ENCODE data around the gene DCUN1D2.

Gene DCUN1D2

GRCh38 chr13:113490496-113491417 lies at the start of gene DCUN1D2:
Gene DCUN1D2, minus strand, starts transcription at chr13:113490711. Its CDS starts 42 bp downstream, at chr13:113490669.
- TF ChIP-seq CTCF (conservative IDR thresholded peaks at IDR 0.05) (no peak), ZFX (IDR thresholded peaks at IDR 0.05) (peak; percentile 62)
- H3K27ac ChIP-seq, result peak within 1 kb of the TSS; percentile 85

DNA sequence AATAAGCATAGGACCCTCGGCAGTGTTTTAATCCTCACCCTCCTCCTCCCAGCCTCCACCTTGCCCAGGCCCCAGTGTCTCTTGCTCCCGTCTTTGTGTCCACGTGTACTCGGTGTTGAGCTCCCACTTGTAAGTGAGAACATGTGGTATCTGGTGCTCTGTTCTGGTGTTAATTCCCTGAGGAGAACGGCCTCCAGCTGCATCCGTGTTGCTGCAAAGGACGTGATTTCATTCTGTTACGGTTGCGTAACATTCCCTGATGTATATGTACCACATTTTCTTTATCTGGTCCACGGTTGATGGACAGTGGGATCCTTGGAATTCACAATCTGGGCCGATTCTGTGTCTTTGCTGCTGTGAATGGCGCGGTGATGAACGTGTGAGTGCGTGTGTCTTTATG lies 49.3 kb upstream of the DCUN1D2 start:
- TF ChIP-seq ZFX (IDR thresholded peaks at IDR 0.05), result no peak
- no peak for TF ChIP-seq CTCF (conservative IDR thresholded peaks at IDR 0.05)
- H3K27ac ChIP-seq, result no peak overlapping the region

DNA sequence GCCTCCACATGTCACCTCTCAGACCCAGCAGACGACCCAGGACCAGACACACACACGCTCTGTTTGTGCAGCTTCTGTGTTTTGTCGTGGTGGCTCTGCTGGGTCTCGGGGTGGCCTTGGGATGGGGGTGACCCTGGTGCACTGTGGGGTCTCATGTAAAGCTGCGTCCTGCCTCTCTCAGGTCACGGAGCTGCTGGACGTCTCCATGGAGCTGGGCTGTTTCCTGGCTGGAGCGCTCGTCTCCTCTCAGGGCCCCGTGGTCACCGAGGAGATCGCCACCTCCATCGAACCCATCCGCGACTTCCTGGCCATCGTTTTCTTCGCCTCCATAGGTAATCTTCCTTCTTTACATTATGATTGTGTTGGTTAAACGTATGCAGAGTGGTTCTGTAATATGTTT lies 48.7 kb upstream of the DCUN1D2 start:
- no peak overlapping the region for H3K27ac ChIP-seq
- TF ChIP-seq CTCF (conservative IDR thresholded peaks at IDR 0.05), result no peak
- TF ChIP-seq ZFX (IDR thresholded peaks at IDR 0.05), result no peak

DNA sequence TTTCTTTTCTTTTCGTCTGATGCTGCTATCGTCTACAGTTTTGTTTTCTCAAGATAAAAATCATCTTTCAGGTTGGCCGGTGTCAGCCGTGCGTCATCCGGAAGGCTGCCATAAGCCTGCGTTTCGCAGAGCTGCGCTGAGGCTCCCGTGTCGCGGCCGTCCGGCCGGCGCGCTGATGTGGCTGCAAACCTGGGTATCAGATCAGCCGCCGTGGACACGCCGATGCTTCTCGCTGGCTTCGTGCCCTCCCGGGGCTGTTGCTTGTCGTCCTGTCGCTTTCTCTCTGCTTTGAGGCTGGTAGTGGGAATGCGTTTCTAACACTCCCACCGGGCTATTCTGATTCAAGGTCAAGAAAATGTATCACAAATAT lies 48.2 kb upstream of the DCUN1D2 start:
- TF ChIP-seq CTCF (conservative IDR thresholded peaks at IDR 0.05) (no peak), ZFX (IDR thresholded peaks at IDR 0.05) (no peak)

GRCh38 chr13:113537909-113538688 lies 47.6 kb upstream of the DCUN1D2 start:
- H3K27ac ChIP-seq, result no peak overlapping the region
- TF ChIP-seq CTCF (conservative IDR thresholded peaks at IDR 0.05), result no peak
- no peak for TF ChIP-seq ZFX (IDR thresholded peaks at IDR 0.05)

More for the DNA sequence above, 48.2 kb upstream of the DCUN1D2 start:
- H3K27ac ChIP-seq, result no peak overlapping the region

DNA sequence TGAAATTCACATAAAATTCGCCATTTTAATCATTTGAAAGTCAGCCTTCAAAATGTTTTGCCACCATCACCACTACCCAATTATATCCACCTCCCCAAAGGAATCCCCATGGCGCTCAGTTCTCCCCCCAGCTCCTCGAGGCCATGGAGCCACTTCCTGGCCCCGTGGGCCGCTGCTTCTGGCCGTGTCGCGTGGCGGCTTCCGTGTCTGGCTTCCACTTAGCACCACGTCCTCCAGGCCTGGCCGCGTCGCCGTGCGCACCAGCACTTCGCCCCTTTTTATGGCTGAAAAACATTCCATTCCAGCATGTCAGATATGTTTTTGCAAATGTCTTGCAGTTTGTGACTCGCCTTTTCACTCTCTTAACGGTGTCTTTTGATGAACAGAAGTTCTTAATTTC lies 46.7 kb upstream of the DCUN1D2 start:
- TF ChIP-seq ZFX (IDR thresholded peaks at IDR 0.05), result no peak
- no peak overlapping the region for H3K27ac ChIP-seq

- H3K27ac ChIP-seq, result no peak overlapping the region
- TF ChIP-seq CTCF (conservative IDR thresholded peaks at IDR 0.05) (no peak), ZFX (IDR thresholded peaks at IDR 0.05) (no peak)
Observed at GRCh38 chr13:113536461-113537110, 46.1 kb upstream of the DCUN1D2 start.
